Cardiac septum (tissue), 1 donor: ENCODE results near the gene PLA2G4B. TPM values are rescaled to one million over a fixed set of nuclear protein-coding genes. Genes with fewer than 3 reads are reported as not detected.
A peak's percentile ranks its signal among the peaks of the same experiment; 100 is the strongest.
"Not testable (repeated sequence)": the region's sequence is repeated elsewhere in the genome, so short reads cannot be mapped to it uniquely, and the experiment has no call there.

Experiments
- DNase-seq: peaks from one replicate; pipeline ENCODE4 v3.0.0-alpha.2; 2020; ENCODE audit warnings: low spot score
- intact Hi-C: fragments of 100-400 bp; cut with DNase I; formaldehyde crosslinking; loops from one replicate; pipeline ENCODE4 v1.14.0; 2022
- total RNA-seq: library from RNA; stranded (reverse); fragmentation: NEBNext Ultra II Directional; extraction: Animal tissue kit (Norgen Biotek cat#: 25700); gene quantifications from one replicate; pipeline ENCODE4 v1.2.1, GENCODE V29; 2021
- donor health status: DM: no; HTN: no; CAD: no.

The PLA2G4B gene
- total RNA-seq, 1 donor from 2014 or later = 3.4 TPM

GRCh38 chr15:41823502-41823901, 15.1 kb upstream of the PLA2G4B start:
- no peak for DNase-seq
- intact Hi-C loops = no loop called here

- no peak for DNase-seq
Observed at GRCh38 chr15:41824062-41824745, 14.4 kb upstream of the PLA2G4B start.

GRCh38 chr15:41825145-41825544, 13.5 kb upstream of the PLA2G4B start:
- intact Hi-C loops = loop anchor here (5.0 kb wide), 2 partner anchors 67 to 232 kb away; partner anchors contain the start of gene SPTBN5

More at GRCh38 chr15:41824062-41824745, 14.4 kb upstream of the PLA2G4B start:
- intact Hi-C loops = no loop called here

GRCh38 chr15:41825572-41826535, 12.8 kb upstream of the PLA2G4B start:
- DNase-seq = no peak
- intact Hi-C loops = loop anchor here (5.0 kb wide), 2 partner anchors 66 to 231 kb away; partner anchors contain the start of gene SPTBN5

More at GRCh38 chr15:41825145-41825544, 13.5 kb upstream of the PLA2G4B start:
- no peak for DNase-seq

GRCh38 chr15:41827290-41827879, 11.3 kb upstream of the PLA2G4B start:
- intact Hi-C loops = loop anchor here (5.0 kb wide), 2 partner anchors 65 to 230 kb away; partner anchors contain the start of gene SPTBN5
- DNase-seq = no peak

- DNase-seq = peak; percentile 99
- intact Hi-C loops = loop anchor here (5.0 kb wide), 2 partner anchors 64 to 229 kb away; partner anchors contain the start of gene SPTBN5
Observed at GRCh38 chr15:41827880-41828806, 10.5 kb upstream of the PLA2G4B start, which contains the start of gene JMJD7. TSS of gene JMJD7 (plus strand) at chr15:41828092. CDS start at chr15:41828125, 33 bp downstream.

GRCh38 chr15:41828807-41829141, 9.9 kb upstream of the PLA2G4B start:
- no peak for DNase-seq
- intact Hi-C loops = loop anchor here (5.0 kb wide), 2 partner anchors 64 to 229 kb away; partner anchors contain the start of gene SPTBN5

GRCh38 chr15:41829959-41830646, 8.5 kb upstream of the PLA2G4B start:
- DNase-seq = no peak
- intact Hi-C loops = loop anchor here (5.0 kb wide), 3 partner anchors 62 to 227 kb away; partner anchors contain the start of gene SPTBN5

- DNase-seq = not testable (repeated sequence)
- intact Hi-C loops = loop anchor here (5.0 kb wide), 1 partner anchor 151 kb away; no protein-coding TSS in a partner anchor
Observed at GRCh38 chr15:41831291-41831690, 7.4 kb upstream of the PLA2G4B start.

GRCh38 chr15:41832208-41832607, 6.4 kb upstream of the PLA2G4B start:
- intact Hi-C loops = loop anchor here (5.0 kb wide), 1 partner anchor 150 kb away; no protein-coding TSS in a partner anchor
- DNase-seq = no peak

GRCh38 chr15:41832875-41833274, 5.8 kb upstream of the PLA2G4B start:
- DNase-seq = no peak
- intact Hi-C loops = loop anchor here (5.0 kb wide), 1 partner anchor 149 kb away; no protein-coding TSS in a partner anchor

GRCh38 chr15:41834096-41834495, 4.6 kb upstream of the PLA2G4B start:
- intact Hi-C loops = loop anchor here (5.0 kb wide), 1 partner anchor 148 kb away; no protein-coding TSS in a partner anchor
- DNase-seq = no peak

- intact Hi-C loops = no loop called here
- no peak for DNase-seq
Observed at GRCh38 chr15:41836073-41836472, 2.6 kb upstream of the PLA2G4B start.

- no peak for DNase-seq
- intact Hi-C loops = no loop called here
Observed at GRCh38 chr15:41836713-41837454, 1.8 kb upstream of the PLA2G4B start.

- intact Hi-C loops = no loop called here
- no peak for DNase-seq
Observed at GRCh38 chr15:41839781-41840491, 1.3 kb downstream of the PLA2G4B start.

GRCh38 chr15:41840673-41841072, 2.0 kb downstream of the PLA2G4B start:
- intact Hi-C loops = no loop called here
- DNase-seq = no peak
